Stimulated activated naive CD8-positive, alpha-beta T cell treated with anti-CD3 and anti-CD28 coated beads, Interleukin-15, Interleukin-2, amounts not matched to agents 100 ng/mL and 50 ng/mL, for 24 hours (primary cell): ENCODE results near the gene POGLUT2.

Experiments used
- H3K27ac Mint-ChIP-seq: one replicate; pipeline ENCODE4 v1.8.0; 2021; ENCODE audit warnings: mild to moderate bottlenecking, mixed read lengths
- H3K27me3 Mint-ChIP-seq: one replicate; pipeline ENCODE4 v1.8.0; 2021; ENCODE audit warnings: mixed read lengths
- H3K36me3 Mint-ChIP-seq: one replicate; pipeline ENCODE4 v1.8.0; 2021; ENCODE audit warnings: low read depth, mixed read lengths
- H3K4me1 Mint-ChIP-seq: one replicate; pipeline ENCODE4 v1.8.0; 2021; ENCODE audit warnings: low read depth, mixed read lengths
- H3K4me3 Mint-ChIP-seq: one replicate; pipeline ENCODE4 v1.8.0; 2021; ENCODE audit warnings: mild to moderate bottlenecking, mixed read lengths
- H3K9me3 Mint-ChIP-seq: one replicate; pipeline ENCODE4 v1.8.0; 2021; ENCODE audit warnings: mixed read lengths

POGLUT2 gene

DNA sequence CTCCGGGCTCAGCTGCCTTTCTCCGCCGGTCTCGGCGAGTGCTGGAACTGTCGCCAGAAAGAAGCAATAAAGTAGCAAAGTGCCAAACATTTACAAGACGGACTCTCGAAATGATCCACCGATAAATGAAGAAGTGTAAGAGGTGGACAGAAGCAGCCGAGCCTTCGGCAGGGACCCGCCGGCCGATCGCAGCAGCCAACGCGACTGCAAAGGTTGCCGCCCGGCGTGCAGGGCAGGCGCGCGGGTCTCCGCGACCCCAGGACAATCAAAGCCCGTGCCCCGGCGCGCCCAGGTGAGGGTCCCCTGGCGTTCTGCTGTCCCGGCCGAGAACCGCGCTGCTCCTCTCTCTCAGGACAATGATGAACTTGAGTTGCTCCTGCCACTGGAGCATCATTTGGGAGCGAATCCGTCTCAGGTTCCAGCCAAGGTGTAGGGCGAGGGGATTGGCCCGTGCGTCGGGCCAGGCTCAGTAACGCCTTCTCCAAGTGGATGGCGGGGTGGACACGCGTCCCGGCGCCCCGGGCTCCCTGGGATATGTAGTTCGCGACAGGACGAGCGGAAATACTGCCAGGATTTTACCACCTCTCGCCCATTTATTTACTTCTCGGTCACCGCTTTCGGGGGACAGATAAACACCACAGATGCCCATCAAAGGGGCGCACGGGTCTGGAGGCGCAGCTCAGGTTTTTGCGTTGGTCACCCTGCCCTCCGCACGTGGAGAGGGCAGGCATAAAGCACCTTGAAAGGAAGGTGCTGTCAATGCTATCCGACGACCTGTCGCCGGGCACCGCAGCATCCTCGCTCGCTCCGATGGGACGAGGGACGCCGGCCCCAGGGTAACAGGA is at the start of gene POGLUT2, which contains the start of gene BIVM:
TSS of gene POGLUT2 (minus strand) at position 396 of the 845 bp plus-strand sequence. CDS start at position 90, 306 bp downstream.
TSS of gene BIVM (plus strand) at position 539 of the 845 bp plus-strand sequence. CDS start 8,149 bp downstream, outside the sequence.
- Mint-ChIP-seq H3K4me3 (peak within 1 kb of the TSS; percentile 93), H3K9me3 (no peaks in the 10 kb centered on the region), H3K36me3 (peaks cover 4% of the 10 kb centered on the region), H3K27ac (peak within 1 kb of the TSS; percentile 87), H3K27me3 (peaks cover 14% of the 10 kb centered on the region), H3K4me1 (peaks cover 33% of the 10 kb centered on the region)

GRCh38 chr13:102847272-102848234 is 48.8 kb upstream of the POGLUT2 start:
- H3K27ac Mint-ChIP-seq: peak overlapping the region; percentile 96
- H3K4me3 Mint-ChIP-seq: peak overlapping the region; percentile 98
- no peaks in the 10 kb centered on the region for H3K9me3 Mint-ChIP-seq
- no peaks in the 10 kb centered on the region for H3K27me3 Mint-ChIP-seq
- peaks cover 44% of the 10 kb centered on the region for H3K4me1 Mint-ChIP-seq
- peaks cover 11% of the 10 kb centered on the region for H3K36me3 Mint-ChIP-seq

DNA sequence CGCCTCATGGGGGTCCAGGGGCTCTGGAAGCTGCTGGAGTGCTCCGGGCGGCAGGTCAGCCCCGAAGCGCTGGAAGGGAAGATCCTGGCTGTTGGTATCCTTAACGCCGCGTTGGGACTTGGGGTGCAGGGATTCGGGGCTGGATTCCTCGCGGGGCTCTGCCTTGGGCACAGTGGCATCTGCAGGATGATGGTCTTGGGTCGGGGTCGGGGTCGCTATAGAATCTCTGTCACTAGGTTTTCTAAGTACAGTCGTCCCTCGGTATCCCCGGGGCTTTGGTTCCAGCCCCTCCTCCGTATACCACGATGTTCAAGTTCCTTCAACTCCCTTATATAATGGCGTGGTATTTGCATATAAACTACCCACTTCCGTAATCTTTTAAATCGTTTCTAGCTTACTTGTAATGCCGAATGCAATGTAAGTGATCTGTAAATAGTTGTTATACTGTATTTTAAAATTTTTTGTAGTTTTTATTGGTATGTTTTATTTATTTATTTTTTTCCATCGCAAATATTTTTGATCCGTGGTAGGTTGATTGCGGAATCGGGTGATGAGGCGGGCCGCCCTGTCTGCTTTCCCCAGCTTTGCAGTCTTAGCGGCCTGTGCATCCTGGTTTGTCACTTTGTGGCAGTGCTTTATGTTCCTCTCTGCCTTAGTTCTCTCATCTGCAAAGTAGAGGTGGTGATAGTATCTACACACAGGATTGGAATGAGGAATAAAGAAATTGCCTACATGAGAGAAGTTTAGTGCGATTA is 47.7 kb upstream of the POGLUT2 start:
- Mint-ChIP-seq H3K27me3 (no peaks in the 10 kb centered on the region), H3K4me3 (peak overlapping the region; percentile 98)

GRCh38 chr13:102845630-102846260 is 47.0 kb upstream of the POGLUT2 start, which contains the start of gene ERCC5:
Gene ERCC5, plus strand, starts transcription at chr13:102846032. Its CDS starts 235 bp downstream, at chr13:102846267.
- Mint-ChIP-seq H3K27ac (peak within 1 kb of the TSS; percentile 96), H3K4me1 (peaks cover 42% of the 10 kb centered on the region), H3K9me3 (no peaks in the 10 kb centered on the region), H3K27me3 (no peaks in the 10 kb centered on the region), H3K36me3 (peaks cover 5% of the 10 kb centered on the region), H3K4me3 (peak within 1 kb of the TSS; percentile 98)

More for the DNA sequence above, 47.7 kb upstream of the POGLUT2 start:
- Mint-ChIP-seq H3K4me1 (peaks cover 42% of the 10 kb centered on the region), H3K27ac (peak overlapping the region; percentile 96), H3K9me3 (no peaks in the 10 kb centered on the region), H3K36me3 (peaks cover 5% of the 10 kb centered on the region)

DNA sequence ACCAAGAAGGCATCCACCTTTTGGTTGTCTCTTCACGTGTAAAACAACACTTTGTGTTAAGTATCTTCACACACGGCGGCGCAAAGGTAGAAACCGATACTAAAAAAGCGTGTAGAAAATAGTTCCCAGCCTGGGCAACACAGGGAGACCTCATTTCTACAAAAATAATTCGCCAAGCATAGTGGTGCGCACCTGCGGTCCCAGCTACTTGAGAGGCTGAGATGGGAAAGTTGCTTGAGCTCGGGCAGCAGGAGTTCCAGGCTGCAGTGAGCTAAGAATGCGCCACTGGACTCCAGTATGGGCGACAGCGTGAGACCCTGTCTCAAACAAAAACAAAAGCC is 46.5 kb upstream of the POGLUT2 start:
- Mint-ChIP-seq H3K4me1 (peaks cover 37% of the 10 kb centered on the region), H3K36me3 (peaks cover 5% of the 10 kb centered on the region), H3K4me3 (peak overlapping the region; percentile 98), H3K9me3 (no peaks in the 10 kb centered on the region), H3K27ac (peak overlapping the region; percentile 96), H3K27me3 (no peaks in the 10 kb centered on the region)

DNA sequence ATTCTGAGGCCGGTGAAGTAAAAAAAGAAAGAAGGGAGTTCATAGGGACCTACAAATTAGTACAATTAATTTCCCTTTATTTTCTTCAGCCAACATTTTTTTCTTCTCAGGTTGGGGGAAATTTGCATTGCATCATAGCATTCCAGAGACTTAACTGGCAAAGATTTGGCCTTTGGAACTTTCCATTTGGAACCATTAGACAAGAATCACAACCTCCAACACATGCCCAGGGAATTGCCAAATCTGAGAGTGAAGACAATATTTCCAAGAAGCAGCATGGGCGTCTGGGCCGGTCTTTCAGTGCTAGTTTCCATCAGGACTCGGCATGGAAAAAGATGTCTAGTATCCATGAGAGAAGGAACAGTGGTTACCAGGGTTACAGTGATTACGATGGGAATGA is 40.7 kb upstream of the POGLUT2 start:
- Mint-ChIP-seq H3K4me3 (no peak overlapping the region), H3K27ac (no peak overlapping the region), H3K4me1 (peaks cover 1% of the 10 kb centered on the region), H3K9me3 (no peaks in the 10 kb centered on the region), H3K36me3 (peaks cover 21% of the 10 kb centered on the region), H3K27me3 (no peaks in the 10 kb centered on the region)

DNA sequence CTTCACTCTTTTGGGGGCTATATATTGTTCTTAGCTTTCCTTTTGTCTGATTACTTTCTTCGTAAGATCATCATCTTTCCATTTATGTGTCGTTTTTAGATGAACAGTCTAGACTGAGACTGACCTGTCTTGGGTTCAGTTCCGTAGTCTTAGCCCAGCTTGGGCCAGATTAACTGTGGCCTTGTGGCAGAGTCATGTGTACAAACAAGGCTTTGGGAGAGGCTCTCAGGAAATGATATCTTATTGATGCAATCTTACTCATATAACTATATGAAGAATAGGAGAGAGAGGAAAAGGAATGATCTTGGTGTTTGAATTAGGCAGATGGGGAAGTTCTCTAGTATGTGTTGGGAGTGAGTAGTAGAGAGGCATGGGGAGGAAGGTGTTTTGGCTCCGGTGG is 40.2 kb upstream of the POGLUT2 start:
- peaks cover 23% of the 10 kb centered on the region for H3K36me3 Mint-ChIP-seq
- no peak overlapping the region for H3K4me3 Mint-ChIP-seq
- no peaks in the 10 kb centered on the region for H3K27me3 Mint-ChIP-seq
- no peaks in the 10 kb centered on the region for H3K9me3 Mint-ChIP-seq
- H3K4me1 Mint-ChIP-seq: no peaks in the 10 kb centered on the region
- H3K27ac Mint-ChIP-seq: no peak overlapping the region

- no peaks in the 10 kb centered on the region for H3K9me3 Mint-ChIP-seq
- no peak overlapping the region for H3K4me3 Mint-ChIP-seq
- H3K27ac Mint-ChIP-seq: no peak overlapping the region
Measured at GRCh38 chr13:102838273-102838672, 39.5 kb upstream of the POGLUT2 start.

GRCh38 chr13:102836471-102836870 is 37.7 kb upstream of the POGLUT2 start:
- Mint-ChIP-seq H3K4me3 (no peak overlapping the region), H3K27ac (no peak overlapping the region)

More at GRCh38 chr13:102838273-102838672, 39.5 kb upstream of the POGLUT2 start:
- no peaks in the 10 kb centered on the region for H3K27me3 Mint-ChIP-seq
- no peaks in the 10 kb centered on the region for H3K4me1 Mint-ChIP-seq
- peaks cover 23% of the 10 kb centered on the region for H3K36me3 Mint-ChIP-seq

DNA sequence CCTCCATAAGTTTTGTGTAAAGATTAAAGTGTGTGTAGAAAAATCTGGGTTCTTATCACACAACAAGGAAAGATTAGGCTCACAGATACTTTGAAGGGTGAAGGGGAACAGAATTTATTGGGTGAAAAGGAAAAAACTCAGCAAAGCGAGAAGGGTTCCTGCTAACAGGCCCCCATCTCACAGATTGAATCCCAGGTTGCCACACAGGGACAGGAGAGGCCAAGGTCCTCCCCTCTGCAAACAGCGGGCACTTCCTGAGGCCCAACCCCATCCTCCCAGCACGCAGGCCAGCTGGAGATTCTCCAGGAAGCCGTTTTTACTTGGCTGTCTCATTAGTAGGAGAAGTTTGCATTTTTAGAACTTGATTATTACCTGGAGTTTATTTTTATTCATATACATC is 31.9 kb upstream of the POGLUT2 start:
- Mint-ChIP-seq H3K4me1 (no peaks in the 10 kb centered on the region), H3K9me3 (no peaks in the 10 kb centered on the region), H3K4me3 (no peak overlapping the region), H3K27ac (no peak overlapping the region), H3K36me3 (peaks cover 33% of the 10 kb centered on the region), H3K27me3 (no peaks in the 10 kb centered on the region)

More at GRCh38 chr13:102836471-102836870, 37.7 kb upstream of the POGLUT2 start:
- Mint-ChIP-seq H3K36me3 (peaks cover 34% of the 10 kb centered on the region), H3K4me1 (no peaks in the 10 kb centered on the region), H3K27me3 (no peaks in the 10 kb centered on the region), H3K9me3 (no peaks in the 10 kb centered on the region)

DNA sequence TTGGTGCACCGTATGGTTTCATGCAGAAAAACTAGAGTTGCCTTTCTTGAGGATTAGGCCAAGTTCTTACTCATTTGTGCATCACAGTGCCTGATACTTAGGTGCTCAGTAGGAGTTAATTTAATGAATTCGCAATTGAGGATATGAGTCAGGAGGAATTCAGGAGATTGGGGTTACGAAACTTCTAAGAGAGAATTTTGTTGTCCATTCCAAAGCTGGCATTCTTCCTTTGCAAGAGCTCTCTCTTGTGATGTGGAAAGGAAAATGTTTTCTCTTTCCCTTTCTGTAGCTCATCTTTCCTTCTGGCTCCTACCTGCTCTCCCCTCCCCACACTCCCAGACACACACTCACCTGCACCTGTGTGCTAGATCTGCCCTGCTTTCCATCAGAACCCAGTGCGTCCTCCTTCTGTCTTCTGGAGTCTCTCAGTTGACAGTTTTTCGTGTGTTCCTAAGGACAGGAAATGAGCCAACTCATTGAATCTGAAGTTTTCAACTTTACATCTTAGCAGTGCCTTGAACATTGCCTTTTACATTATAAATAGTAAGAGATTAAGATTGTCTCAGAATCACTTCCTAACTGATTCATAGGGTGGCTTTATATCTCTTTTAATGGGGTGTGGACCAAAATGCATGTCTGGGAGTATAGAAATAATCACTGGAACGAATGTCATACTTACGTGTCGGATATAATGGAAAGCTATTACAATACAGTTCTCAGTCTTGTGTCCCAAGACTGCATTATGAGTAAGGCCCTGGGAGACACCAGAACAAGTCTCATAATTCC is 27.3 kb upstream of the POGLUT2 start:
- Mint-ChIP-seq H3K4me3 (no peak overlapping the region), H3K4me1 (no peaks in the 10 kb centered on the region), H3K36me3 (peaks cover 45% of the 10 kb centered on the region), H3K27me3 (no peaks in the 10 kb centered on the region), H3K9me3 (no peaks in the 10 kb centered on the region), H3K27ac (no peak overlapping the region)

- H3K4me1 Mint-ChIP-seq: no peaks in the 10 kb centered on the region
- no peak overlapping the region for H3K4me3 Mint-ChIP-seq
- no peaks in the 10 kb centered on the region for H3K9me3 Mint-ChIP-seq
- peaks cover 51% of the 10 kb centered on the region for H3K36me3 Mint-ChIP-seq
- no peak overlapping the region for H3K27ac Mint-ChIP-seq
- no peaks in the 10 kb centered on the region for H3K27me3 Mint-ChIP-seq
Measured at GRCh38 chr13:102825400-102825799, 26.6 kb upstream of the POGLUT2 start.

DNA sequence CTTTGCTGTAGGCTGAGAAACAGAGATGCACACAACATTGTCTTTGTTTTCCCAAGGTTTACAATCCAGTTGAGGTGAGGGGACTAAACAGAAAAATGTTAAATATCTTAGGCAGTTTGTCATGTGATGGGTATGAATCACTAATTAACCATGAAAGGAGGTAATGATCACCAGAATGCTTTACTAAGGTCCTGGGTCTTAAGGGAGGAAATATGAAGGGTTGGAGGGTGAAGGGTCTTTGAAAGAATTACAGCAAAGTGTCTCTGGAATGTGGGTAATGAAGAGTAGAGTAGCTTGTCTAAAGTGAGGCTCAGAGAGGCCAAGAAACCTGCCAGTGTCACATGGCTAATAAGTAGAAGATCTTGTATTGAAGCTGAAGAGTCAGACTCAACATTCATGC is 19.1 kb upstream of the POGLUT2 start:
- Mint-ChIP-seq H3K9me3 (no peaks in the 10 kb centered on the region), H3K36me3 (peaks cover 56% of the 10 kb centered on the region), H3K4me1 (peaks cover 14% of the 10 kb centered on the region), H3K27ac (no peak overlapping the region), H3K4me3 (no peak overlapping the region), H3K27me3 (no peaks in the 10 kb centered on the region)
